HepG2 (cell line): ENCODE data around the gene ZNF764. TPM values are rescaled to one million over a fixed set of nuclear protein-coding genes. Genes with fewer than 3 reads are reported as not detected.

Source experiments
- BCL3 ChIP-seq: sonication (generic); formaldehyde crosslinking; IDR thresholded peaks from 2 replicates; pipeline ENCODE4 v1.5.1; 2020; ENCODE audit warnings: mild to moderate bottlenecking, missing genetic modification reagents, moderate library complexity
- HOXA3 ChIP-seq: sonication (generic); formaldehyde crosslinking; IDR thresholded peaks from 2 replicates; pipeline ENCODE4 v1.5.0; 2020; ENCODE audit warnings: missing genetic modification reagents
- KDM5B ChIP-seq: sonication (generic); formaldehyde crosslinking; IDR thresholded peaks from 2 replicates; pipeline ENCODE4 v1.4.0; 2020; ENCODE audit warnings: missing genetic modification reagents, mild to moderate bottlenecking, borderline replicate concordance
- NFE2L2 ChIP-seq: fragments of 150-350 bp; IDR thresholded peaks from 2 replicates; pipeline ENCODE4 v1.6.1; 2014; ENCODE audit warnings: low read length
- NONO ChIP-seq, 2 experiments: fragments of 450-650 bp in 1 of 2; sonication (generic) in 1 of 2; formaldehyde crosslinking in 1 of 2; IDR thresholded peaks in 1 of 2; conservative IDR thresholded peaks in 1 of 2; 2 replicates each; pipeline versions ENCODE4 v1.6.1 to v1.8.0; 2017 to 2022; ENCODE audit warnings: mild to moderate bottlenecking in 1 of 2, missing genetic modification reagents in 1 of 2, moderate library complexity in 1 of 2
- PTBP1 ChIP-seq: fragments of 200-400 bp; formaldehyde crosslinking; IDR thresholded peaks from 2 replicates; pipeline ENCODE4 v1.6.1; 2018; ENCODE audit warnings: low read length, low read depth; ENCODE audit not compliant: poor library complexity, severe bottlenecking
- RFXAP ChIP-seq: sonication (generic); formaldehyde crosslinking; IDR thresholded peaks from 2 replicates; pipeline ENCODE4 v1.4.0; 2020; ENCODE audit warnings: missing genetic modification reagents, borderline replicate concordance
- SAP130 ChIP-seq: IDR thresholded peaks from 2 replicates; pipeline ENCODE4 v1.6.1; 2016; ENCODE audit warnings: low read depth
- SP4 ChIP-seq: sonication (generic); formaldehyde crosslinking; IDR thresholded peaks from 2 replicates; pipeline ENCODE4 v1.8.1; 2023; ENCODE audit warnings: mild to moderate bottlenecking, missing genetic modification reagents
- TBX2 ChIP-seq: sonication (generic); formaldehyde crosslinking; IDR thresholded peaks from 2 replicates; pipeline ENCODE4 v1.5.0; 2020; ENCODE audit warnings: missing genetic modification reagents, mild to moderate bottlenecking, borderline replicate concordance
- U2AF2 ChIP-seq: fragments of 200-400 bp; formaldehyde crosslinking; IDR thresholded peaks from 2 replicates; pipeline ENCODE4 v1.6.1; 2017; ENCODE audit warnings: low read depth, mild to moderate bottlenecking, low read length
- ZNF230 ChIP-seq: sonication (generic); formaldehyde crosslinking; IDR thresholded peaks from 2 replicates; pipeline ENCODE4 v1.4.0; 2020; ENCODE audit warnings: mild to moderate bottlenecking, missing genetic modification reagents
- ZNF276 ChIP-seq: sonication (generic); formaldehyde crosslinking; IDR thresholded peaks from 2 replicates; pipeline ENCODE4 v1.4.0; 2020; ENCODE audit warnings: mild to moderate bottlenecking, low read depth, missing genetic modification reagents
- ZNF292 ChIP-seq: sonication (generic); formaldehyde crosslinking; IDR thresholded peaks from 2 replicates; pipeline ENCODE4 v1.8.1; 2022; ENCODE audit warnings: mild to moderate bottlenecking, low read depth, missing genetic modification reagents, borderline replicate concordance
- ZNF33B ChIP-seq: sonication (generic); formaldehyde crosslinking; IDR thresholded peaks from 2 replicates; pipeline ENCODE4 v1.5.1; 2020; ENCODE audit warnings: mild to moderate bottlenecking, missing genetic modification reagents
- ZNF572 ChIP-seq: sonication (generic); formaldehyde crosslinking; IDR thresholded peaks from 2 replicates; pipeline ENCODE4 v1.5.1; 2020; ENCODE audit warnings: mild to moderate bottlenecking, missing genetic modification reagents
- ZNF607 ChIP-seq: sonication (generic); formaldehyde crosslinking; IDR thresholded peaks from 2 replicates; pipeline ENCODE4 v1.5.1; 2020; ENCODE audit warnings: missing genetic modification reagents, mild to moderate bottlenecking, borderline replicate concordance
- ZNF629 ChIP-seq: sonication (generic); formaldehyde crosslinking; conservative IDR thresholded peaks from 2 replicates; pipeline ENCODE4 v1.5.0; 2020; ENCODE audit warnings: missing genetic modification reagents
- ZNF772 ChIP-seq: sonication (generic); formaldehyde crosslinking; IDR thresholded peaks from 2 replicates; pipeline ENCODE4 v1.5.0; 2020; ENCODE audit warnings: mild to moderate bottlenecking, missing genetic modification reagents
- polyA plus RNA-seq, 8 experiments: library from polyadenylated mRNA; depleted of rRNA in 3 of 8; stranded (reverse) in 7 of 8; unstranded in 1 of 8; fragments of >200 nt; fragmentation: Illumina TruSeq in 4 of 8; extraction: Trizol in 4 of 8; gene quantifications; 2 replicates each; pipeline versions ENCODE4 v1.2.1 to v1.2.3, GENCODE V29; 2011 to 2016; ENCODE audit warnings: low read depth in 4 of 8, missing spikeins in 1 of 8, mixed read lengths in 1 of 8; ENCODE audit not compliant: insufficient read depth in 1 of 8
- total RNA-seq, 5 experiments: library from RNA; depleted of rRNA; stranded (reverse); fragments of >200 nt; fragmentation: Illumina TruSeq; extraction: Trizol; gene quantifications; 2 replicates each; pipeline ENCODE4 v1.2.3, GENCODE V29; 2016; ENCODE audit warnings: low read depth in 1 of 5
- TF ChIP-seq, protein P1 (sequence below): sonication (generic); formaldehyde crosslinking; IDR thresholded peaks from 2 replicates; pipeline ENCODE4 v1.8.1; 2023; ENCODE audit warnings: mild to moderate bottlenecking, moderate library complexity, missing genetic modification reagents

The ZNF764 gene
- total and polyA plus RNA-seq, 2 of the 13 experiments (the other 11 are each of a cell fraction or from before 2014, with no cell fraction given), result 4.1 to 9.1 TPM

DNA sequence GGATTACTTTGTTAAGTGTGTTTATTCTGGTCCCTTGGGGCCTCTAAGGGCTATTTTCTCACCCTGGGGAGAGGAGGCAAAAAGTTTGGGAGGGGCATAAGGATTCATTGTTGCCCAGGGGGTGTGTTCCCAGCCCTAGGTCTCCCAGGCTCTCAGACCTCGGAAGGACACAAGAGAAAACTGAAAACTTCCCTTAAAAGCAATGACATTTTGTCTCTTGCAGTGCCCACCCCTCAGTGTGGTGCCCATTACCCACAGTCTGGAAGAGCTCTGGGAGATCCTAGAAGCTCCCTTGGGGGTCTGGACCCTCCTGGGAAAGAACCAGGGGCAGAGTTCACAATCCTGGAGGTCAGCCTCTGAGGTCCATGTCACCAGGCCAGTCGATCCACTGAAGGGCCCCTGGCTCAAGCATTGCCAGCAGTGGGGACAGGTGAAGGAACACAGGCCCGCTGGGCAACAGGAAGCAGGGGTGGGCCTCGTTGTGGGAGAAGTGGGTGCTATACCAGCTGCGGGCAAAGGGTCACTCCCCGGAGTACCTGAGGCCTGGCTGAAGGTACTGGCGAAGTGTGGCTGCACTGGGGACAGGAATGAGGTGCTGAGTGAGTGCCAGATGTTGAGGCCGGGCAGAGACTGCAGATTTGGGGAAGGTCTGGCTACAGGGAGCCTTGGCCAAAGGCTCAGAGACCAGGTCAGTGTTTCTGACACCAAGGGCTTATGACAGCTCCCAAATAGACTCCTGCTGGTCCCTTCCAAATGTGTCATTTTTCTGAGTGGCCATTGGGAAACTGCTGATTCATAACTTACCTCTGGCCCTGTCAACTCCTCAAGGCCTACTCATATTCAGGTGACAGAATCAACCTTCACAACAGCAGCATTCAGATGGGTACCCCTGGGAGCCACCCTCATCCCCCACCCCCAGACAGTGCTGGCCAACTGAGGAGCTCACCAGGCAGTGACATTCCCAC, 18.9 kb downstream of the ZNF764 start (continued):
- TF ChIP-seq KDM5B (CRISPR knock-in tag), result peak; percentile 37; the same call in 1 of the 2 replicates
- 0 out of 2 replicates have a peak, but pooled peaks have one; percentile 28 for TF ChIP-seq HOXA3 (CRISPR knock-in tag)
- TF ChIP-seq ZNF292, result peak; percentile 51; the same call in 1 of the 2 replicates
- TF ChIP-seq SP4, result peak; percentile 52; the same call in 1 of the 2 replicates
- TF ChIP-seq U2AF2, result no peak
- no peak for TF ChIP-seq PTBP1
- TF ChIP-seq ZNF276 (CRISPR knock-in tag), result 0 out of 2 replicates have a peak, but pooled peaks have one; percentile 35
- peak; percentile 81; the same call in 1 of the 2 replicates for TF ChIP-seq ZNF572
- peak; percentile 55; the same call in 1 of the 2 replicates for TF ChIP-seq ZNF772
- TF ChIP-seq, protein P1, sequence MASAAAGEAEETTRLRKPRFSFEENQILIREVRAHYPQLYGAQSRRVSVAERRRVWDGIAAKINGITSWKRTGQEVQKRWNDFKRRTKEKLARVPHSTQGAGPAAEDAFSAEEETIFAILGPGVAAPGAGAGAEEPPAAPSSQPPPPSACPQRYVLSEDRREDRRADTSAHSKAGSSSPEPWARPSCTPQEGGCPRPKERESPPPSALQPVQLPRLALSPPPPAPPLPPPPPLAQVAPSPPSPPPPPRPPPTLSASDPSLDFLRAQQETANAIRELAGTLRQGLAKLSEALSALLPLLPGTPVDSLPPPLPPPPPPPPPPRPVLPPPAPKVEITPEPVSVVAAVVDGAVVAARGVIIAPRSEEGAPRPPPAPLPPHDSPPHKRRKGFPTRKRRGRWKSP (CRISPR knock-in tag), result no peak
- TF ChIP-seq TBX2 (CRISPR knock-in tag), result peak; percentile 71
- TF ChIP-seq BCL3 (CRISPR knock-in tag), result peak; percentile 38; the same call in 1 of the 2 replicates
- peak; percentile 14; the same call in 1 of the 2 replicates for TF ChIP-seq ZNF230 (CRISPR knock-in tag)
- TF ChIP-seq ZNF33B, result 0 out of 2 replicates have a peak, but pooled peaks have one; percentile 78
- TF ChIP-seq RFXAP (CRISPR knock-in tag), result no peak; the same call in 1 of the 2 replicates
- 0 out of 2 replicates have a peak, but pooled peaks have one; percentile 20 for TF ChIP-seq SAP130 (CRISPR knock-in tag)
- peak; percentile 29; the same call in 1 of the 2 replicates for TF ChIP-seq NFE2L2
- TF ChIP-seq ZNF629 (CRISPR knock-in tag), result no peak
- peak; percentile 74; the same call in 1 of the 2 replicates for TF ChIP-seq ZNF607 (CRISPR knock-in tag)
- TF ChIP-seq NONO (IDR thresholded peaks at IDR 0.05), result no peak
- 0 out of 2 replicates have a peak, but pooled peaks have one; percentile 45 for TF ChIP-seq NONO (CRISPR knock-in tag; conservative IDR thresholded peaks at IDR 0.05)
